Stimulated activated CD4-positive, alpha-beta T cell treated with anti-CD3 and anti-CD28 coated beads, Interleukin-1b, Interleukin-23, amount 100 ng/mL, for 24 hours (primary cell): Measurements from ENCODE around the gene UBE2R2.
"Not testable (repeated sequence)": the region's sequence is repeated elsewhere in the genome, so short reads cannot be mapped to it uniquely, and the experiment has no call there.

ENCODE experiments used
- DNase-seq, 4 experiments: peaks; one replicate each; pipeline ENCODE4 v3.0.0-alpha.2; 2020; ENCODE audit warnings: low read depth in 4 of 4, low spot score in 1 of 4

The UBE2R2 gene

GRCh38 chr9:33798545-33798944, 18.4 kb upstream of the UBE2R2 start:
- no peak for DNase-seq

DNA sequence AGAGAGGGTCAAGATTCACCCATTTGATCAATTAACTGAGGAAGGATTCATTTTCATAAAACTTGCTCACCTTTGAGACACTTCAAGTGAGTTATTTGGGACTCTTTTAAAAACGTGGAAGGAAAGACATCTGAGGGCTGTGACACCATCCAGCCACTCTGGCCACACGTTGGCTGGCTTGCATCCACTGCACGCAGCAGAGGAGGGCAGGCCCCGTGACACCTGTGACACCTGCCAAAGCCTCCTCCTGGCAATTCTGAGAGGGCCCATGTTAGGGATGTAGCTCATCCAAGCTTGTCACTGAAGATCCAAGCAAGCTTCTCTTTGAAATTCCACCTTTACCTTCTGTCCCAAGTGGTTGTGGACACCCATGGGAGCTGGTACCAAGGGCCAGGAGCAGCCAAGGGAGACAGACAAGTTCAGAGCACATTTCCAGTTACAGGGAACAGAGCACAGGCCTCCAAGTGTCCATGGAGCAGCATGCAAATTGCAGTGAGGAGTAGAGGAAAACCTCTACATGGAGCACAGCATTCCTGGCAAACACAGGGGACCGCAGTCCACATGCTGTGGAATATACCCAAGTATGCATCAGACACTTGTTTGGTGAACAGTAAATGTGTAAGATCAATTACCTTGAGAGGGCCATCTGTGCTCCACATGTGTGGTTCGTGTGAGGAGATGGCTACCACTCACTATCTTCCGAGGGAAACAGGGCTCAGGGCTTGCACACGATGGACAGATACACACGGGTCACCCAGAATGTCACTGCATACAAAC, 16.8 kb upstream of the UBE2R2 start:
- no peak for DNase-seq

DNA sequence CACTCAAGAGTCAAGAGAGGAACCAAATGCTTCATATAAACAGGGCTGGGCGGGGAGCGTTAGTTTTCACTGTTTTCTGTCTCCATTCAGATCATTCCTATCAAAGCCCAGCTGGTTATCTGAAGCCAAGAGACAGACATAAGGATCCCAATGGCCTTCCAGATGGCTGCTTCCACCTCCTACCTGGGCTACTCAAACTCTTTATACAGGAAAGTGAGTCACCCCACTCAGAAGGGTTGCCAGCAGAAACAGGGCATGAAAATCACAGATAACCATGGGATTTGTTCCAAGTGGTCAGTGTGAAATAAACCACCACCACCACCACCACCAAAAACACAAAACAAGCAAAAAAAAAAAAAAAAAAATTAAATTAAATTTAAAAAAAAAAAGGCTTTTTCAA, 16.1 kb upstream of the UBE2R2 start:
- DNase-seq = no peak

- not testable (repeated sequence) for DNase-seq
Observed at GRCh38 chr9:33801943-33802500, 14.9 kb upstream of the UBE2R2 start.

DNA sequence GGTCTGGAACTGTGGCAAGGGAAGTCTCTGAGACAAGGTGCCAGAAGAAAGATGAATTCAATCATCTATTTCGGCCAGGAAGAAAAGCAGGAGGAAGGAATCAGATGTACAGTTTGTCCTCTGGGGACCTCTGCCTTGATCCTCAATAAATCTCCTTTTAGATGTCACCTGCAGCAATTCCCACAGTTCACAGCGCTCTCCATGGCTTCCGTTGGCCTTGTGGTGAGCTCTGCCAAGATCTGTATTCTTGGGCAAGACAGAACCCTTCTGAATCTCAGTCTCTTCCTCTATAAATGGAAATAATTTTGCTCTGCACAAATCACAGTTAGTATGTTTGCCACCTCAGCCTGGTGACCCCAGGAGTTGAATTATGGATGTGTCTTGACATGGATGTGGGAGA, 12.8 kb upstream of the UBE2R2 start:
- not testable (repeated sequence) for DNase-seq

GRCh38 chr9:33807156-33807555, 9.8 kb upstream of the UBE2R2 start:
- not testable (repeated sequence) for DNase-seq

GRCh38 chr9:33808979-33809322, 8.0 kb upstream of the UBE2R2 start:
- DNase-seq = not testable (repeated sequence)

- no peak for DNase-seq
Observed at GRCh38 chr9:33809506-33809905, 7.5 kb upstream of the UBE2R2 start.

DNA sequence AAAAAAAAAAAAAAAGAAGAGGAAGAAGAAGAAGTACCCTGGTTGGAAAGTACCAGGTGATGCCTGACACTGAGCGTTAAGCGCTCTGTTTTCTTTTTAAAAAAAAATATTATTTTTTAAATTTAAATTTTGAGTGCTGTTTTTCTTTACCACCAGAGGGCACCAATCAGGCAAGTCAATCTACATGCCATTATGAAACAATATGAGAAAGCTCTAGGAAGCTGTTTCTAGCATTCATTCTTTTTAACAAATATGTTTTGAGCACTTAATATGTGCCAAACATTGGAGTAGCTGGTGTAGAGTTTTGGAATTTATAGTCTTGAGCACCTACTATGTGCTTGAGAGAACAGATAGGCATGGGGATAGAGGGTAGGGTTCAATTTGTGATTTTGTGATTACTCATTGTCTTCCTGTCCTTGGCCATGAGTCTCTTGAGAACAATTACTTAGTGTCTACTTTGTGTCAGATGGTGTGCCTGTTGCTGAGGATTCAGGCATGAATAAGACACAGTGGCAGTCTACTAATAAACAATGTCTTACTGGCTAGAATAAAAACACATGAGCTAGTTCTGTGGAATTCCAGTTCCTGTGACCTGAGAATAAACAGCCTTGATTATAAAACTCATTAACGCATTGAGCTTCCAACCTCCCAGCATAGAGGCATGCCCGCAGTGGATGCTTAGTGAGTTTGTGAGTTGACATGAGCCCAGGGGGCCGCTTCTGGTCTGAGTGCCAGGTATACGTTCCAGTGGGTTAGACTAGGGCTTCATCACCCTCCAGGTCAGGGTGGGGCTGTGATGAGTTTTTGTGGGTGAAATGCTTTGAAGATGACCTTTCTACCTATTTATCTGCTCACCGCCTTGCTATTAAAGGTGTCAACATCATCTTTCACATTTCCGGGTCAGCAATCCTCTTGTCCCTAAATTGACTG, 3.0 kb upstream of the UBE2R2 start:
- no peak for DNase-seq

DNA sequence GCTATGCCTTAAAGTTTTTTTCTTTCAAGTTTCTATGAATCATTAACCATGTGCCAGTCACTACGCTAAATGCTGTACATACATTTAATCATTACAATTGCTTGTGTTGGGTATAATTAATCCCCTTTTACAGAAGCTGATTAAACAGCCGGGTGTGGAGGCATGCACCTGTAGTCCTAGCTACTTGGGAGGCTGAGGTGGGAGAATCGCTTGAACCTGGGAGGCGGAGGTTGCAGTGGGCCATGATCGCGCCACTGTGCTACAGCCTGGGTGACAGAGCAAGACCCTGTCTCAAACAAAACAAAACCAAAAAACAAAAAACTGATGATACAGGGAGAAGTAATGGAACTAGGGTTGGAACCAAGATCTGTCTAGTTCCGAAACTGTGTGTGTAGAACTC, 1.2 kb upstream of the UBE2R2 start:
- DNase-seq = no peak

DNA sequence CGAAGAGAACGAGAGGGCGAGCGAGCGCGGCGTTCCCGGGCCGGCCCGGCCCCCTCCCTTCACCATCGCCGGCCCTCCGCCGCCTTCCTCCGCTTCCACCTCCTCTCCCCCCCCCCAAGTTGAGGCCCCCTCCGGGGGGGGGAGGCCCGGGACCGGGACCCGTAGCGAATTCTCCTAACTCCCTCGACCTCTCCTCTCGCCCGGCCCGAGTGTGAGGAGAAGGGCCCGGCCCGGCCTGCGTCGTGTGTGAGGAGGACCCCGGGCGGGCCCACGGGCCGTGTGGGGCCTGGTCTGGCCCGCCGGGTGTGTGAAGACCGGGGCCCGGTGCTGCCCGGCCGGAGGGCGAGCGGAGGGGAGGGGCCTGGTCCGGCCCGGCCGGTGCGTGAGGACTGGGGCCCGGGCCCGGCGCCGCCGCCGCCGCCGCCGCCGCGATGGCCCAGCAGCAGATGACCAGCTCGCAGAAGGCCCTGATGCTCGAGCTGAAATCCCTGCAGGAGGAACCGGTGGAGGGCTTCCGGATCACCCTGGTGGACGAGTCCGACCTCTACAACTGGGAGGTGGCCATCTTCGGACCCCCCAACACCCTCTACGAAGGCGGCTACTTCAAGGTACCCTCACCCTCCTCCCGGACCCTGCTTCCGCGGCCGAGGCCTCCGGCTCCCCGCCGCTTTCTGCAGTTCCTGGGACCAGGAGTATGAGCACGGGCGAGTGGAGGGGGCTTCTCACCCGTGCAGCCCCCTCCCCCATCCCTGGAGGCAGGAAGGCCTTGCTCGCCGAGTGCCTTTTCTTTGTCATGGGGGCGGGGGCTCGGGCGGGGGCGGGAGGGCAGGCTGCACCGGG, 587 bp downstream of the UBE2R2 start:
- DNase-seq = peak in 3 of 4 experiments; percentile 26 to 41 (median 28)

- DNase-seq = no peak
Observed at GRCh38 chr9:33818167-33818846, 1.3 kb downstream of the UBE2R2 start.

- no peak for DNase-seq
Observed at GRCh38 chr9:33818847-33819500, 2.0 kb downstream of the UBE2R2 start.

DNA sequence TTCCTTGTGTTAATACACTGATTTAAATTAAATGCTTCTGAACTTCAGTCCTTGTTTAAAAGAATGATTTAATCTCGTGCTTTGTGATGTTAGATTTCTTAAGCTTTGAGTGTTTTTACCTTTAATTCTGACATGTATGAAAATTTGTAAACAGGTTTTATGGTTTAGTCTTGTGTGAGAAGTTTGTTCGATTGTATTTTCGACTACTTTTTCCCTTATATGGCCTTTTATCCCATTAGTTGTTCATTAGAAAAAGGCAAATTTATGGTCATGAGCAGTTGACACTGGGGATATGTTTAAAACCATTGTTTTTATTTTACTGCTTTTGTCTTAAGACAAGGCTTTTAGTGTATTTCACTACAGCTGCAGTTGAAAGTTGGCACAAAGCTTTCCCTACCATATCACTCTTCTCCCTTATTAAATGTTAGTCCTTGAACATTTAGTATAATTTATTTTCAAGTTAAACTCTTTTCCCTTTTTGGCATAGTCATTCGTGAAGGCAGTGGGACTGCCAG, 3.3 kb downstream of the UBE2R2 start:
- DNase-seq = no peak

DNA sequence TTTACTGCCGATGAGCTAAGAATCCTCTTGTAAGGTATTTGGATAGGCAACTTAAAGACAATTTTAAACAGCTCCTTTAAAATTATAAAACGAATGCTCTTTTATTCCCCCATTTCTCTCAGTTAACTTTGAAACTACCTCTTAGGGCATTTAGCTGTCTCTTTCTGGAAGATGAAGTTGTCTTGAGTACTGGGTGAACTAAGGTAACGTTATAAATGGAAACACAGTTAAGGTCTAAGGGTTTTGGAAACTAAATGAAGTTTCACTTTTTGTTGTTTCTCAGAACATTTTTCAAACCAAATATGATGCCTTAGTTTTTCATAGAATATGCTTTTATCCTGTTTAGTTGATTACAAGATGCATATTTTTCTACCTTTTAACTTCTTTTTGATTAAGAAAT, 6.8 kb downstream of the UBE2R2 start:
- no peak for DNase-seq

- DNase-seq = not testable (repeated sequence)
Observed at GRCh38 chr9:33827285-33827684, 10.3 kb downstream of the UBE2R2 start.

DNA sequence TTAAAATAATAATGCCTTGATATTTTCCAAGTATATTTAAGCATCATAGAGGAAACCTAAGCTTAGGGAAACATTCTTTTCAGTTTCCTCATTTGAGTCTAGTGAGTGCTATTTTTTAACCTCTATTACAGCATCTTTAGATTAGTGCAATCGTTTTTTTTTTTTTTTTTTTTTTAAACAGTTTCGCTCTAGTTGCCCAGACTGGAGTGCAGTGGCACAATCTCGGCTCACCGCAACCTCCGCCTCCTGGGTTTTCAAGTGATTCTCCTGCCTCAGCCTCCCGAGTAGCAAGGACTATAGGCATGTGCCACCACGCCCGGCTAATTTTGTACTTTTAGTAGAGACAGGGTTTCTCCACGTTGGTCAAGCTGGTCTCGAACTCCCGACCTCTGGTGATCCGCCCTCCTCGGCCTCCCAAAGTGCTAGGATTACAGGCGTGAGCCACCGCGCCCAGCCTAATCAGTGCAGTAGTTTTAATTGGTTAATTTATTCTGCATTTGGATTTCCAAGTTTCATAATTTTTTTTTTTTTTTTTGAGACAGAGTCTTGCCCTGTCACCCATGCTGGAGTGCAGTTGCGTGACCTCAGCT, 12.8 kb downstream of the UBE2R2 start:
- not testable (repeated sequence) for DNase-seq

DNA sequence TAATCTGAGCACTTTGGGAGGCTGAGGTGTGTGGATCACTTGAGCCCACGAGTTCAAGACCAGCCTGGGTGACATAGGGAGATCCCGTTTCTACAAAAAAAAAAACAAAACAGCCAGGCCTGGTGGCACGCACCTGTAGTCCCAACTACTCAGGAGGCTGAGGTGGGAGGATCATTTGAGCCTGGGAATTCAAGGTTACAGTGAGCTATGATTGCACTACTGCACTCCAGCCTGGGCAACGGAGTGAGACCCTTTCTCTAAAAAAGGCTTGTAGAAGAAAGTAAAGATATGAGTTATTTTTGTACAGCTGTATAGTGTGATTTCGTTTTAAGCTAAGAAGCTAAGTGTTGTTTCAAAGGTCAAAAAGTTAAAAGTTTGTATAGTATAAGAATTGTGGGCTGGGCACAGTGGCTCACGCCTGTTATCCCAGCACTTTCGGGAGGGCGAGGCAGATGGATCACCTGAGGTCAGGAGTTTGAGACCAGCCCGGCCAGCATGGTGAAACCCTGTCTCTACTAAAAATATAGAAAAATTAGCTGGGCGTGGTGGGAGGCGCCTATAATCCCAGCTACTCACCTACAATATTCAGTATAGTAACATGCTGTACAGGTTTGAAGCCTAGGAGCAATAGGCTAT, 18.8 kb downstream of the UBE2R2 start:
- DNase-seq = no peak

GRCh38 chr9:33836261-33836660, 19.3 kb downstream of the UBE2R2 start:
- not testable (repeated sequence) for DNase-seq
